Duodenal mucosa (tissue), 2 donors: ENCODE measurements around the gene IDUA.
A peak's percentile ranks its signal among the peaks of the same experiment; 100 is the strongest.
"Not testable (repeated sequence)": the region's sequence is repeated elsewhere in the genome, so short reads cannot be mapped to it uniquely, and the experiment has no call there.

Experiments
- H3K27ac ChIP-seq: one replicate; pipeline ENCODE4 v1.7.0; 2013; ENCODE audit warnings: low read depth, low read length
- H3K27me3 ChIP-seq, 2 donors: one replicate each; pipeline ENCODE4 v1.7.0; 2013; ENCODE audit warnings: low read length in 2 of 2, control low read depth in 1 of 2; ENCODE audit not compliant: insufficient read depth in 2 of 2, control insufficient read depth in 1 of 2
- H3K36me3 ChIP-seq, 2 donors: one replicate each; pipeline ENCODE4 v1.7.0; 2013; ENCODE audit warnings: low read length in 2 of 2, control low read depth in 1 of 2; ENCODE audit not compliant: insufficient read depth in 2 of 2, control insufficient read depth in 1 of 2
- H3K4me1 ChIP-seq, 2 donors: one replicate each; pipeline ENCODE4 v1.7.0; 2013; ENCODE audit warnings: low read length in 2 of 2, control low read depth in 1 of 2; ENCODE audit not compliant: insufficient read depth in 2 of 2, control insufficient read depth in 1 of 2
- H3K4me3 ChIP-seq, 2 donors: one replicate each; pipeline ENCODE4 v1.7.0; 2013; ENCODE audit warnings: low read length in 2 of 2, low read depth in 1 of 2
- H3K9ac ChIP-seq, 2 donors: one replicate each; pipeline ENCODE4 v1.7.0; 2013; ENCODE audit warnings: low read length in 2 of 2, low read depth in 1 of 2
- H3K9me3 ChIP-seq, 2 donors: one replicate each; pipeline ENCODE4 v1.7.0; 2013; ENCODE audit warnings: low read length in 2 of 2, control low read depth in 1 of 2; ENCODE audit not compliant: control insufficient read depth in 1 of 2

The IDUA gene

GRCh38 chr4:986879-987623 is at the start of gene IDUA:
IDUA (plus strand) TSS chr4:987044; CDS start chr4:987085, 41 bp downstream.
- no peaks in the 10 kb centered on the region for H3K27me3 ChIP-seq
- H3K4me3 ChIP-seq = peak within 1 kb of the TSS; percentile 74 to 85
- peak within 1 kb of the TSS; percentile 71 to 80 for H3K9ac ChIP-seq
- H3K27ac ChIP-seq = no peak within 1 kb of the TSS
- peaks cover 34% of the 10 kb centered on the region in 2 donors for H3K4me1 ChIP-seq
- peaks cover 5 to 22% of the 10 kb centered on the region in 2 donors for H3K36me3 ChIP-seq
- H3K9me3 ChIP-seq = no peaks in the 10 kb centered on the region

- not testable (repeated sequence) for H3K4me1 ChIP-seq, H3K9me3 ChIP-seq, H3K27ac ChIP-seq, H3K36me3 ChIP-seq, H3K9ac ChIP-seq, H3K27me3 ChIP-seq, H3K4me3 ChIP-seq
Observed at GRCh38 chr4:939508-939907, 47.3 kb upstream of the IDUA start.

GRCh38 chr4:945274-946102 is 41.4 kb upstream of the IDUA start:
- H3K27ac ChIP-seq = no peak overlapping the region
- H3K36me3 ChIP-seq = no peaks in the 10 kb centered on the region
- no peaks in the 10 kb centered on the region for H3K4me1 ChIP-seq
- H3K4me3 ChIP-seq = no peak overlapping the region
- H3K9me3 ChIP-seq = no peaks in the 10 kb centered on the region
- no peak overlapping the region for H3K9ac ChIP-seq
- H3K27me3 ChIP-seq = no peaks in the 10 kb centered on the region

- Histone ChIP-seq H3K36me3 (no peaks in the 10 kb centered on the region), H3K9me3 (no peaks in the 10 kb centered on the region), H3K4me3 (no peak overlapping the region), H3K27ac (no peak overlapping the region), H3K4me1 (no peaks in the 10 kb centered on the region), H3K27me3 (no peaks in the 10 kb centered on the region), H3K9ac (no peak overlapping the region)
Observed at GRCh38 chr4:946103-946450, 40.8 kb upstream of the IDUA start.

- H3K9me3 ChIP-seq = no peaks in the 10 kb centered on the region
- no peak overlapping the region for H3K9ac ChIP-seq
- no peak overlapping the region for H3K4me3 ChIP-seq
- H3K36me3 ChIP-seq = peaks cover 0 to 5% of the 10 kb centered on the region in 2 donors
- H3K4me1 ChIP-seq = no peaks in the 10 kb centered on the region
- no peak overlapping the region for H3K27ac ChIP-seq
- H3K27me3 ChIP-seq = no peaks in the 10 kb centered on the region
Observed at GRCh38 chr4:946517-947471, 40.0 kb upstream of the IDUA start.

GRCh38 chr4:947491-947971 is 39.3 kb upstream of the IDUA start:
- no peaks in the 10 kb centered on the region for H3K27me3 ChIP-seq
- H3K4me3 ChIP-seq = no peak overlapping the region
- H3K9ac ChIP-seq = no peak overlapping the region
- peaks cover 0 to 5% of the 10 kb centered on the region in 2 donors for H3K36me3 ChIP-seq
- H3K9me3 ChIP-seq = no peaks in the 10 kb centered on the region
- H3K4me1 ChIP-seq = no peaks in the 10 kb centered on the region
- H3K27ac ChIP-seq = no peak overlapping the region

GRCh38 chr4:948101-948935 is 38.5 kb upstream of the IDUA start:
- no peaks in the 10 kb centered on the region for H3K9me3 ChIP-seq
- no peak overlapping the region for H3K9ac ChIP-seq
- no peak overlapping the region for H3K27ac ChIP-seq
- no peaks in the 10 kb centered on the region for H3K27me3 ChIP-seq
- H3K36me3 ChIP-seq = peaks cover 0 to 5% of the 10 kb centered on the region in 2 donors
- H3K4me1 ChIP-seq = no peaks in the 10 kb centered on the region
- H3K4me3 ChIP-seq = no peak overlapping the region

- H3K4me1 ChIP-seq = no peaks in the 10 kb centered on the region
- H3K4me3 ChIP-seq = no peak overlapping the region
- H3K27ac ChIP-seq = no peak overlapping the region
- no peaks in the 10 kb centered on the region for H3K27me3 ChIP-seq
- peaks cover 0 to 5% of the 10 kb centered on the region in 2 donors for H3K36me3 ChIP-seq
- H3K9me3 ChIP-seq = no peaks in the 10 kb centered on the region
- no peak overlapping the region for H3K9ac ChIP-seq
Observed at GRCh38 chr4:948936-949300, 37.9 kb upstream of the IDUA start.

GRCh38 chr4:949656-950055 is 37.2 kb upstream of the IDUA start:
- no peaks in the 10 kb centered on the region for H3K4me1 ChIP-seq
- no peaks in the 10 kb centered on the region for H3K27me3 ChIP-seq
- no peaks in the 10 kb centered on the region for H3K9me3 ChIP-seq
- H3K9ac ChIP-seq = no peak overlapping the region
- H3K4me3 ChIP-seq = no peak overlapping the region
- no peak overlapping the region for H3K27ac ChIP-seq
- H3K36me3 ChIP-seq = peaks cover 0 to 7% of the 10 kb centered on the region in 2 donors
